Measurements from ENCODE around the gene TBL1XR1.

GRCh38 chr3:177199206-177199760, 2.0 kb upstream of the TBL1XR1 start:
- no peak for TF ChIP-seq CTCF (IDR thresholded peaks at IDR 0.05; ENCODE audit: low read length)
- TF ChIP-seq EZH2 (IDR thresholded peaks at IDR 0.05; ENCODE audit: borderline replicate concordance, low read length): no peak

Measured in OCI-LY1 (cell line).